ENCODE data around the gene PRDM8.

DNA sequence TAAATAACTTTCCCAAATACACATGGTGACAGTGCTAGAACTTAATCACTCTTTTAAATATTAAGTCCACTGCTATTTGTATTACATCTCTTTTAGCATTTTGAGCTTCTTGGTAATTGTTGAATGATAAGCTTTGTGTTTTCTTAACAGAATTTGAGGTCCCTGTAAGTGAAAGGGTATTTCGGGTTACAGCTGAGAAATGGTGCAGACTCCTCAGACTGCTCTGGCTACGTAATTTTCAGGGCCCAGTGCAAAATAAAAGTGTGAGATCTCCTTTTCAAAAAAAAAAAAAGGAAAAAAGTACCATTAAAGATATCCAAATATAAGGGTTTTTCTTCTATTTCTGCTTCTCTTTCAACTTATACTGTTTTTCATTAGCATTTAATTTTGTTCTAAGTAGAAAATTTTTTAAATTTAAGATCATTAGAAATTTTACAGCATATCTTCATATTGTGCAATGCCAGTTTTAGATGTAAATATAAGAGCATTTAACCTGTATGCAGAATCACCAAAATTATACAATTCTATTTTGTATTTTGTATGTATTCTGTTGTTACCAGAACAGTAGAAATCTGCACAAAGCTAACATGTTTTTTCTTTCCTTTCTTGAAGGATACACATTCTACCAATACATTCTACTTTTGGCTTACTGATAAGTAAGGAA is 35.5 kb downstream of the PRDM8 start:
- TF ChIP-seq YY1 (IDR thresholded peaks at IDR 0.05; ENCODE audit: insufficient read depth, insufficient read length) (no peak), ZNF274 (IDR thresholded peaks at IDR 0.05; ENCODE audit: low read depth, low read length) (no peak), SUZ12 (IDR thresholded peaks at IDR 0.05; ENCODE audit: extremely low read depth, insufficient read depth, insufficient read length) (no peak)

Data from NT2/D1 (cell line).